ENCODE data around the gene ACOT8. TPM values are rescaled to one million over a fixed set of nuclear protein-coding genes. Genes with fewer than 3 reads are reported as not detected.
"Not testable (repeated sequence)": the region's sequence is repeated elsewhere in the genome, so short reads cannot be mapped to it uniquely, and the experiment has no call there.

Gene ACOT8
- total RNA-seq, 1 donor from 2014 or later: 21.0 TPM

DNA sequence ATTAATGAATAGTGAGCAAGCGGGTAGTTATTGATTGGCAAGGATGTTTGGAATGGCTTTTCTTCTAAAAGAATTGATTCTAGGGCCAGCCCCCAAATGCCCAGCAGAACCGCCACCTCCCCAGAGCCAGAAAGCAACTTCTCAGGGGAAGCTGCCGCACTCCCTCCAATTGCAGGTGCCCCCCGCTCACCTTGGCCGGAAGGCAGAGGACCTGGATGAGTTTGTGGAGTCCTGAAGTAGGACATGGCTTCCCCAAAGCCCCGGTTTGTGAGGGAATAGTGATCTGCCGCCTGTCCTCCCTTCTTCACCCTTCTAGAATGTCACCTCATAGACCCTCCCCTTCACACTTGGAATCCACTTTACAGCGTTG is 30.1 kb upstream of the ACOT8 start, which contains the start of gene SPATA25:
SPATA25 (minus strand) TSS at position 277 of the 370 bp plus-strand sequence; CDS start at position 245, 32 bp downstream.
- DNase-seq (ENCODE audit: low spot score): no peak

DNA sequence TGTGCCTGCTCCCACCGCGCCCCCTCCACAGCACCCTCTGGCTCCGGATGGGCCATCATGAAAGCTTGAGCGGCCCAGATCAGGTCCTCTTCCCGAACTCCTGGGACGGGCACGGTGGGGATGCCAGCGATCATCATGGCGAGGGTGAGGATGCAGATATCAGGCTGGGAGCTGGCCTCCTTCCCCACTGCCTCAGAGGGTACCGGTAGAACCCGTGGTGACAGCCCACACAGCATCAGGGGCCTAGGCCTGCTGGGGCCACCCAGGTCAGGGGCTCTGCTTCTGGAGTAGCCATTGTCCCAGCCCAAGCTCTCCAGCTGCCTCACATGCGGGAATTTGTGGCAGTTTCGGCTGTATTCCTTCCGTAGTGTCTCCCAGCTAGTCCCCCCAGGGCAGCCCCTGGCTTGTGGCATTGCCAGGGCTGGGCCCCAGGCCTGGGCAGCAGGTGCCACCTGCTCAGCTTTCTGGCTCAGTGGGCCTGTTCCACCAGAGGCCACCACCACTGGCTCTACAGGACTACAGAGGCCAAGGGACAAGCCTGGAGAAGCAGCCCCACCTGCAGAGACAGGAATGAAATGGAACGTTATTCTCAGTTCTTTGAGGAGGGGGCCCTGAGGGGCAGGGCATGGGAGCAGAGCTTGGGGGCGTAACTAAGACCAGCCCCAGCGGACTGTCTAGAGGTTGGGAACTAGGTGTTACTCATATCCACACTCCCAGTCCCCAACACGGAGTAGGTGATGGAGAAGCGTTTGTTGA is 29.6 kb upstream of the ACOT8 start:
- no peak for DNase-seq (ENCODE audit: low spot score)

DNA sequence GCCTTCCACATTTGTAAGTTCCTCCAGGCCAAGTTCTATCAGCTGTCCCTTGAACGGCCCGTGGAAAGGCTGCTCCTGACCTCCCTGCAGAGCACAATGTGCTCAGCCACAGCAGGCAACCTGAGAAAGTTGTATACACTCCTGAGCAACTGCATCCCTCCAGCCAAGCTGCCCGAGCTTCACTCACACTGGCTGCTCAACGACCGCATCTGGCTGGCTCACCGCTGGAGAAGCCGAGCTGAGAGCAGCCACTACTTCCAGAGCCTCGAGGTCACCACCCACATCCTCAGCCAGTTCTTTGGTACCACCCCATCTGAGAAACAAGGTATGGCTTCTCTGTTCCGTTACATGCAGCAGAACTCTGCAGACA is 25.9 kb upstream of the ACOT8 start:
- DNase-seq (ENCODE audit: low spot score): no peak

DNA sequence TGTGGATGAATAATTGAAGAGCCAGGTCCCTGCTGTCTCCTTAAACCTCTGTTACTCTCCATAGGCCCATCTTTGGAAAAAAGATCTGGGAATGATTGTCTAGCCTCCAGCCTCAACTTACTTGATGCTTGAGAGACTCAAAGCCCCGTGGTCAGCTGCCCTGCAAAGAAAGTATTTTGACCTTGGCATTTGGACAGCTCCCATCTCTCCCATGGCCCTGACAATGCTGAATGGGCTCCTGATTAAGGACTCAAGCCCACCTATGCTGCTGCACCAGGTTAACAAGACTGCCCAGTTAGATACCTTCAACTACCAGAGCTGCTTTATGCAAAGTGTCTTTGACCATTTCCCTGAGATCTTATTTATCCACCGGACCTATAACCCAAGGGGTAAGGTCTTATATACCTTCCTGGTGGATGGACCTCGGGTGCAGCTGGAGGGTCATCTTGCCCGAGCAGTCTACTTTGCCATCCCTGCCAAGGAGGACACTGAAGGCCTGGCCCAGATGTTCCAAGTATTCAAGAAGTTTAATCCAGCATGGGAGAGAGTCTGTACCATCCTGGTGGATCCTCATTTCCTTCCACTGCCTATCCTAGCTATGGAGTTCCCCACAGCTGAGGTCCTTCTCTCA is 25.4 kb upstream of the ACOT8 start:
- DNase-seq (ENCODE audit: low spot score): no peak

DNA sequence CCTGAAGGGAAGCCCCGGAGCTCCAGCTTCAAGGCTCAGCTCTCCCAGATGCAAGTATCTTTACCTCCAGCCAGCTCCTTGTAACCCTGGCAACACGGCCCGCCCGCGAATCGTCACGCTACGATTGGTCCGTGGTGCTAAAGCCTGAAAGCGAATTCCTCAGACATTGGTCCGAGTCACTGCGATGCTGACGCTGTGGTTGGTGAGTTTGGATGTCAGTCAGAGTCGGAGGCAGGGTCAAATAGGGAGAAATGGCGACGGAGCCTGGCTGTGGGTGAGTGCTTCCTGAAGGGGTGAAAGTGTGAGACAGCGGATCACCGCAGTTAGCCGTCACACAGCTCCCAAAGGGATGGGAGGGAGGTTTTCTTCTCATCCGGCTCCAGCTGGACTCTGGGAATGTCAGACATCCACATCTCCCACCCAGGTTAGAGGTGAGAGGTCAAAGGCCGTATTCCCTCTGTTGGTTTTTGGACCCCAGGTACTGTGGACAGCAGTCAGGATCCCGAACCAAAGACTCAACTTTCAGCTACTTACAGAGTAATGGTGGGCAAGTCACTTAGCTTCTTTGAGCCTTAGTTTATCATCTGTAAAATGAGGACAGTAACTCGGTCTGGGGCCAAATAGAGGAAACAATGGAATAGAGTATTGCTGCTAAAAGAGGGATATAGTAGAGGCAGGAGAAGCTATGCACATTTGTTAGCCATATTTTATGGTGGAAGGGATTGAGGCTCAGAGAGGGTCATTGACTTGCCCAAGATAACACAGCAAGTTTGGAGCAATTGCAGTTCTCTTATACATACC is 24.0 kb upstream of the ACOT8 start, which contains the start of gene ZSWIM1:
ZSWIM1 (plus strand) TSS at position 240 of the 801 bp plus-strand sequence. CDS start 1,366 bp downstream, outside the sequence.
- peak; percentile 99 for DNase-seq (ENCODE audit: low spot score)

DNA sequence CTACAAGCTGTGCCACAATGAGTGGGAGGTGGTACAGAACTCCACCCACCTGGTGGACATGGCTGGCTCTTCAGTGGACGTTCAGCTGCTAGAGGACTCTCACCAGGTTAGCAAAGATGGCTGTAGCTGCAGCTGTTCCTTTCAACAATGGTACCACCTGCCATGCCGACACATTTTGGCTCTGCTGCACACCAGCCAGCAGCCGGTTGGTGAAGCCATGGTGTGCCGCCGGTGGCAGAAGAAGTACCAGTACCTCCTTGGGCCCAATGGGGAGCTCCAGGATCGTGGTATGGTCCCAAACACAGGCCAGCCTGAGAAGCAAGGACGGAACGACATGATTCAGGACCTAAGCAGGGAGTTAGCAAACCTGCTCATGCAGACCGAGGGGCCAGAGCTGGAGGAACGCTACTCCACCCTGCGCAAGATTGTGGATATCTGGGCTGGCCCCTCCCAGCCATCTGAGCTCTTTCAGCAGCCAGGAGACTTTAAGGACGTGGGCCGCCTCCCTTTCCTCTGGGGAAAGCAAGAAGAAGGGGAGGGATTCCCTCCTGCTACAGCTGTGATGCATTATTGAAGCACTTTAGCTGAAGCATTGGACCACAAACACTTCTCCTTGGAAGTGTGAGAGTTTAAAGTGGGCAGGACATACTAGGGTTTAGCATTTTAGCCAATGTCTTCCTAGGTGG is 21.0 kb upstream of the ACOT8 start:
- no peak for DNase-seq (ENCODE audit: low spot score)

DNA sequence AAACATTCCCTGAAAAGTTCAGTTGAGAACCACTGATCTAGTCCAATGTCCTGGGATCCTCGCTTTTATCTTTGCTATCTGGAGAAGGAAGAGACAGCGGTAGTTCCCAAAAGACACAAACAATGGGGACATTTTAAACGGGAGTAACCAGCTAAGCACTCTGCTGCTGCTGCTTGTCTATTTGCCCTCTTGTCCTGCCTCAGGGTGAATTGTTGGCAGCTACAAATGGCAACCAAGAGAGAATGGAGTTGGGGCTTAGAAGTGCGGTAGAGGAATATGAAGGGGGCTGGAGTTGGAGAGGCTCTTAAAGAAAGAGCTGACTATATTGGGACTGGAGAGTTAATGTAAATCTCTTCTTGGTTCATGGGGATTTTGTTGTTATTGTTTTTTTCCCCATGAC is 17.4 kb upstream of the ACOT8 start:
- no peak for DNase-seq (ENCODE audit: low spot score)

DNA sequence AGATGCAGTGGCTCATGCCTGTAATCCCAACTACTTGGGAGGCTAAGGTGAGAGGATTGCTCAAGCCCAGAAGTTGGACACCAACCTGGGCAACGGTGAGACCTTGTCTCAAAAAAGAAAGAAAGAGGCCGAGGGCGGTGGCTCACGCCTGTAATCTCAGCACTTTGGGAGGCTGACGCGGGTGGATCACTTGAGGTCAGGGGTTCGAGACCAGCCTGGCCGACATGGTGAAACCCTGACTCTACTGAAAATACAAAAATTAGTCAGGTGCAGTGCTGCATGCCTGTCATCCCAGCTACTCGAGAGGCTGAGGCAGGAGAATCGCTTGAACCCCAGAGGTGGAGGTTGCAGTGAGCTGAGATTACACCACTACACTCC is 16.9 kb upstream of the ACOT8 start:
- not testable (repeated sequence) for DNase-seq (ENCODE audit: low spot score)

DNA sequence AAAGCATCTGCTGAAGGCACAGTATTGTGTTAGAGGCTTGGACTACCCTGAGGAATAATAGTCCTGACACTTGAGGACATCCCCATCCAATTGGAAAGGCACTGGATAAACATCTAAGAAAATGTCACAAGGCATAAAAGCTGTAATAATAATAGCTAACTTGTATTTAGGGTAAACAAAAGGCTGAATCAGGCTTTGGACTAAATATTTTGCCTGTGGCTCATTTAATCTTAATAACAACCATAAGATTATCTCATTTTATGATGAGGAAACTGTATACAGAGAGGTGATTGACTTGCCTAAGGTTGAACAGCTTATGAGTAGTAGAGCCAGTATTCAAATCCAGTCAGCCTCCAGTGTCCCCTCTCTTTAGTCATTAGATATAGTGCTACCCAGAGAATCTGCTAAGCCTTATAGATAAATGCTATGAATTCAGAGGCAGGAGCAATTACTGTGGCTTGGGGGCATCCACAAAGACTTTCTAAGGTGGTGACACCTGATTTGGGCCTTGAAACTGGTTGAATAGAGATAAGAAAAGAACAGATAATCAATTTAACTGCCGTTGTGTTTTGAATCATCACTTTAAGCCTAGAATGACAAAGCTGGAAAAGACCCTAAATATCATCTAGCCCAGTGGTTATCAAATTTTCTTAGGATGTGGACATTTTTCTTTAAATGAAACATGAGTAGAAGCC is 16.4 kb upstream of the ACOT8 start:
- DNase-seq (ENCODE audit: low spot score): no peak

DNA sequence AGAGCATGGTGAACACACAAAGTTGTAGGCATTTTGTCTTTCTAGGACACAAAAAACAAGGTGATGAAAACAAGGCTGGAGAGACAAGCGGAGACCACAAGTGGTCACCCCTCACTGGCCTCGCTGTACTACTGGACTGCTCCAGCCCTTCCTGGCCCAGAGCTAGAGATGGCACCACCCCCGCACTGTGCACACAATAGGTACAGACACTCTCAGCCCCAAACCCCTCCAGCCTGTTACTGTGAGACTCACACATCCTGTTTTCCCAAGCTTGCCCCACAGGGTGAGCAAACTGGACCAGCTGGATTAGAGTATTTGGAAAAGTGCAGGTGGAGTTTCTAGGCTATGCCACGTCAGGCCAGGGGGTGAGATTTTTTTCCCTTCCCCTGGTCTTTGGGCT is 15.4 kb upstream of the ACOT8 start:
- DNase-seq (ENCODE audit: low spot score): no peak

DNA sequence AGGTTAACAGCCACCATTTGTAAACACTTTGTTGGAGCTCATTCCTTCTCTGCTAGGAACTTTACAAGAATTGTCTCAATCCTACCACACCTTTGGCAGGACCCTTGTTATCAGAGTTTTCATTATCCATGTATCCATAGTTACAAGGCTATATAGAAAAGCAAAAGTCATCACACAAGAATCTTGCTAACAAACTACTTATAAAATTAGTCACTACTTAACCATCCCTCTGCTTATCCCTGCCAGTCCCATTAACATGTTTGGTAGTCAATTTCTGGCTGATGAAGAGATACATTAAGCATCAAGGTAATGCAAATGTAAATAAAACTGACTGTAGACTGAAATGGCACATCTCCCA is 10.6 kb upstream of the ACOT8 start:
- DNase-seq (ENCODE audit: low spot score): no peak

DNA sequence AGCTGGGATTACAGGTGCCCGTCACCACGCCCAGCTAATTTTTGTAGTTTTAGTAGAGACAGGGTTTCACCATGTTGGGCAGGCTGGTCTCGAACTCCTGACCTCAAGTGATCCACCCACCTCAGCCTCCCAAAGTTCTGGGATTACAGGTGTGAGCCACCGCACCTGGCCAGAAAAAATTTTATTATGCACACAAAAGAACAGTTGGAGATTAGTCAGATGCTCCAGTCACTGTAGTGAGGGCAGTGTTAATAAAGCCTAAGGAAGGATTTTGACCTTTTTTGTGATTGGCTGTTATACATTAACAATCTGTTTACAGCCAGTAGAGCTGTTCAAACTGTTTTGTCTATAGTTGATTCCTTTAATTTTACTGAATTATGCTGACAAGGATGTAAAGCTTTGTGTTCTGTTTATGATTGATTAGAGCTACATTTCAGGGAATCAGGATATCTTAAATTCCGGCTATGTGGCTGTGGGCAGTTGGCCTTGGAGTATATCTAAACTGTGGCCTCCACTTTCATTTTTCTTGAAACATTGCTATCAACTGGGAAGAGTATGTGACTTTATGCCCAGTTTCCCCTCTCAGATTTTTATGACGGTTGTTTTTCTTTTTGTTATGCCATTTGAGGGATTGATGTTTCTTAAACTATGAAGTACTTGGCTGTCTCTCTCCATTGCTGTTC is 10.1 kb upstream of the ACOT8 start:
- no peak for DNase-seq (ENCODE audit: low spot score)

DNA sequence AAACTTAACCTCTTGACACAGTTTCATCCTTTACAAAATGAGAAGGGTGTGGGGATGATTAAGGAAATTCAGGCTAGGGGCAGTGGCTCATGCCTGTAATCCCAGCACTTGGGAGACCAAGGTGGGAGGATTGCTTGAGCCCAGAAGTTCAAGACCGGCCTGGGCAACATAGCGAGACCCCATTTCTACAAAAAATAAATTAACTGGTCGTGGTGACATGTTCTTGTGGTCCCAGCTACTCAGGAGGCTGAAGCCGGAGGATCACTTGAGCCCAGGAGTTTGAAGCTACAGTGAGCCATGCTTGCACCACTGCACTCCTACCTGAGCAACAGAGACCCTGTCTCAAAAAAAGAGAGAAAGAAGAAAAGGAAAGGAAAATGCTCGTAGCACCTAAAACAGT is 9.3 kb upstream of the ACOT8 start:
- DNase-seq (ENCODE audit: low spot score): no peak

DNA sequence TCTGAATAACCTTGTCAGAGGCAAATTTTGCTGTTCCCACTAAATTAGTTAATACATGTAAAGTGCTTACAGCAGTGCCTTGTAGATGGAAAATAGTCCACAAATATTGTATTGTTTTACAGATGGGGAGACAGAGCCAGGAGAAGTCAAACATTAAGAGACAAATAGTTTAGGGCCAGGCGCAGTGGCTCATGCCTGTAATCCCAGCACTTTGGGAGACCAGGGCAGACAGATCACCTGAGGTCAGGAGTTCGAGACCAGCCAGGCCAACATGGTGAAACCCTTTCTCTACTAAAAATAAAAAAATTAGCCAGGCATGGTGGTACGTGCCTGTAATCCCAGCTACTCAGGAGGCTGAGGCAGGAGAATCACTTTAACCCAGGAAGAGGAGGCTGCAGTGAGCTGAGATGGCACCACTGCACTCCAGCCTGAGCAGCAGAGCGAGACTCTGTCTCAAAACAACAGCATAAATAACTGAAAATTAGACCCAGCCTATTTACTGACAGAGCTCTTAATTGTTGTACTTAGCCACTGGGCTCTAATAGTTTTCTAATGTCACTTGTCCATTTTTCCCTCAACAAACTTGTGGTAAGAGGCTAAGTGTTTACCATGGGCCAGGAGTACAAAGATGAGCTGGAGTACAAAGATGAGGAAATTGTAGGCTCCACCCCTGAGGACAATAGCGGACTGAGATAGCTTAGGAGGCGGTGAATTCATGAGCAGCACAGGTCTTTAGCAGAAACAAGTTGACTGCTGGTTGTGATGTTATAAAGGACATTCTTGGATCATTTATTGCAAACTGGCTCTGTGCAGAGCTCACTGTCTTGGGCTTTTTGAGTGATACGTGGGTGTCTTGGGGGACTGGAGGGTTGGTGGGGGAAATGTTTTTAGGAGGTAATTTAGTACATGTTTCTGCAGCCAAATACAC is 6.6 kb upstream of the ACOT8 start:
- DNase-seq (ENCODE audit: low spot score): no peak

DNA sequence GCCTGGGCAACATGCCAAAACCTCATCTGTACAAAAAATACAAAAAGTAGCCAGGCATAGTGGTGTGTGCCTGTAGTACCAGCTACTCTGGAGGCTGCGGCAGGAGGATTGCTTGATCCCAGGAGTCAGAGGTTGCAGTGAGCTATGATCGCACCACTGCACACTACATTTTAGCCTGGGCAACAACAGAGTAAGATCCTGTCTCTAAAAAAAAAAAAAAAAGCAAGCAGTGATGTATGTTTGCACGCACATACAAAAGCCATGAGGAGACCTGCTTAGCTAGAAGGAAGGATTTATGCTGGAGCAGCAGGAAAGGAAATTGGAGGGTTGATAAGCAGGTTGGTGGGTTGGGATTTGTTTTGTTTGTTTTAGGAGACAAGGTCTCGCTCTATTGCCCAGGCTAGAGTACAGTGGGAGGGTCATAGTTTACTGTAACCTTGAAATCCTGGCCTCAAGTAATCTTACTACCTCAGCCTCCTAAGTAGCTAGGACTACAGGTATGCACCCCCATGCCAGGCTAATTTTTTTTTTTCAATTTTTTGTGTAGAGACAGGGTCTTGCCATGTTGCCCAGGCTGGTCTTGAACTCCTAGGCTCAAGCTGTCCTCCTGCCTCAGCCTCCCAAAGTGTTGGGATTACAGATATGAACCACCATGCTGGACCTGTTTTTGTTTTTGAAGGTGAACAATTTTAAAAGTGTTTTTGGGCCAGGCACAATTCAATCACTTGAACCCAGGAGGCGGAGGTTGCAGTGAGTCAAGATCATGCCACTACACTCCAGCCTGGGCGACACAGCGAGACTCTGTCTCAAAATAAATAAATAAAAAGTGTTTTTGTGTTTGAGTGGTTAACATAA is 4.3 kb upstream of the ACOT8 start:
- no peak for DNase-seq (ENCODE audit: low spot score)

DNA sequence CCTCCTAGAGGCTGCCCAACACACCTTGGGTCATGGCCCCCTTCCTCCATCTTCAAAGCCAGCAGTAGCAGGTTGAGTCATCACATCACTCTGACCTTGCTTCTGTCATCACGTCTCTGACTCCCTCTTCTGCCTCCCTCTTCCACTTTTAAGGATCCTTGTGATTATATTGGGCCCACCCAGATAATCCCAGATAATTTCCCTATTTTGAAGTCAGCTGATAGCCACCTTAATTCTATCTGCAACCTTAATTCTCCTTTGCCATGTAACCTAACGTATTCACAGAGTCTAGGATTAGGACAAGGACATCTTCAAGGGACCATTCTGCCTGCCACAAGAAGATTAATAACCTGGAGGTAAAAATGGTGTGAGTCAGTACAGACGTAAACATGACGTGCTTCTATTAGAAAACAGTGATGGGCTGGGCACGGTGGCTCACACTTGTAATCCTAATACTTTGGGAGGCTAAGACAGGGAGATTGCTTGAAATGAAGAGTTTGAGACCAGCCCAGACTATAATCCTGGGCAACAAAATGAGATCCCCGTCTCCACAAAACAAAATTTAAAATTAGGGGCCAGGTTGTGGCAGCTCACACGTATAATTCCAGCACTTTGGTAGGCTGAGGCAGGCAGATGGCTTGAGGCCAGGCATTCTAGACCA is 3.5 kb upstream of the ACOT8 start:
- DNase-seq (ENCODE audit: low spot score): no peak

DNA sequence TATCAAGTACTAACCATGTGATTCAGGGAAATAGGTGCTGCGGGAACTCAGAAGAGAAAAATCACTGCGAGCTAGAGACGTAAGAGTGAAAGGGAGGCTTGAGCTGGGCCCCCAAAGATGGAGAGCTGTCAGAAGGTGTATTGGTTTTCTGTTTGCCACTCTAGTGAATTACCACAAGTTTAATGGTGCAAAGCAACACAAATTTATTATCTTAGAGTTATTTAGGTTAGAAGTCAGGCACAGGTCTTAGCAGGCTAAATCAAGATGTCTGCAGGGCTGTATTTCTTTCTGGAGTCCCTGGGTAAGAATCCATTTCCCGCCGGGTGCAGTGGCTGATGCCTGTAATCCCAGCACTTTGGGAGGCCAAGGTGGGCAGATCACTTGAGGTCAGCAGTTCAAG is 2.7 kb upstream of the ACOT8 start:
- DNase-seq (ENCODE audit: low spot score): no peak

DNA sequence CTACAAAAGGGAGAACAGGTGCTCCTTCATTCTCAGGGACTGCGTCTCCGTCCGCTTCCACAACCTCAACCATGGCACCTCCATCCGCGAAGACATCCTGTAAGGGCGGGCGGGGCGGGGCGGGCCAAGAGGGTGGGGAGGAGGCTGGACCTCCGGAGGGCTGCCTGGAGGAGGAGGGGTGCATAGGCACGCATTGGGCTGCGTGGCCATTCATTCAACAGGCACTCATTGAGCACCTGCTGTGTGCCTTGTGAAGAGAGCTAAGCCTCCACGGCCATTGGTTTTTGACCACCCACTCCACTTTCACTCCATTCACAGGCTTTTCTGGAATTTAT is 657 bp upstream of the ACOT8 start:
- no peak for DNase-seq (ENCODE audit: low spot score)

DNA sequence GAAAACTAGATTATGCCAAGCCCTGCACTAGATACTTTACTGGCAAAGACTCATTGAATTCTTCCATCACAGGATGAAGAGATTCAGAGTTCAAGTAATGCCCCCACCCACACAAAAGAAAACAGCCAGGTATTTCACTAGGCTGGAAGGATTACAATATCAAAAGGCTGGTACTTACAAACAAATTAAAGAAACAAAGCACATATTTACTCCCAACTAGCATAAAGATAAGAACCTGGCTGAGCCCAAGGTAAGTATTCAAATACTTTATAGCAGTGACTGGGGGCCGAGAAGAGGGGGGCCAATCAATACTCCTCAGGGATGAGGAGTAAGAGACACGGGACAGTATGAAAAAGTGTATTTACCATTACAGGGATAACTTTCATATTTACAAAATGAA is 3.7 kb downstream of the ACOT8 start:
- no peak for DNase-seq (ENCODE audit: low spot score)
